H9 (cell line): ENCODE results near the gene TTLL1. TPM values are rescaled to one million over a fixed set of nuclear protein-coding genes. Genes with fewer than 3 reads are reported as not detected.

ENCODE experiments used
- DNase-seq: peaks from one replicate; pipeline ENCODE4 v3.0.0-alpha.2; 2017
- H2AFZ ChIP-seq: one replicate; pipeline ENCODE4 v1.6.1; 2013; ENCODE audit warnings: mild to moderate bottlenecking, low read length, control low read depth, moderate library complexity
- H2AK5ac ChIP-seq: 2 replicates; pipeline ENCODE4 v1.6.1; 2013; ENCODE audit warnings: low read length, control low read depth, mixed read lengths; ENCODE audit not compliant: insufficient read length
- H2BK120ac ChIP-seq: one replicate; pipeline ENCODE4 v1.6.1; 2013; ENCODE audit warnings: low read depth, mild to moderate bottlenecking, low read length, control low read depth, inconsistent platforms; ENCODE audit not compliant: poor library complexity, severe bottlenecking
- H2BK12ac ChIP-seq: 2 replicates; pipeline ENCODE4 v1.6.1; 2013; ENCODE audit warnings: low read length, control low read depth, mixed read lengths, low read depth; ENCODE audit not compliant: insufficient read length
- H2BK15ac ChIP-seq: 2 replicates; pipeline ENCODE4 v1.6.1; 2013; ENCODE audit warnings: low read depth, low read length, control low read depth
- H2BK20ac ChIP-seq: one replicate; pipeline ENCODE4 v1.6.1; 2013; ENCODE audit warnings: low read depth, mild to moderate bottlenecking, low read length, control low read depth, inconsistent platforms; ENCODE audit not compliant: poor library complexity, severe bottlenecking
- H2BK5ac ChIP-seq: 2 replicates; pipeline ENCODE4 v1.6.1; 2013; ENCODE audit warnings: low read length, control low read depth, mixed read lengths; ENCODE audit not compliant: insufficient read length
- H3K14ac ChIP-seq: 2 replicates; pipeline ENCODE4 v1.6.1; 2013; ENCODE audit warnings: low read length, control low read depth; ENCODE audit not compliant: insufficient read depth
- H3K18ac ChIP-seq: 2 replicates; pipeline ENCODE4 v1.6.1; 2013; ENCODE audit warnings: low read depth, mild to moderate bottlenecking, mixed read lengths, low read length, control low read depth; ENCODE audit not compliant: insufficient read length
- H3K23ac ChIP-seq: 2 replicates; pipeline ENCODE4 v1.6.1; 2013; ENCODE audit warnings: low read length, control low read depth, mixed read lengths, low read depth; ENCODE audit not compliant: insufficient read length
- H3K23me2 ChIP-seq: 2 replicates; pipeline ENCODE4 v1.6.1; 2013; ENCODE audit warnings: low read depth, mild to moderate bottlenecking, mixed read lengths, low read length, control low read depth; ENCODE audit not compliant: insufficient read length, poor library complexity, severe bottlenecking
- H3K27ac ChIP-seq: 2 replicates; pipeline ENCODE4 v1.5.1; 2013; ENCODE audit warnings: low read length, control low read depth, mixed read lengths, low read depth; ENCODE audit not compliant: insufficient read length
- H3K27me3 ChIP-seq: 2 replicates; pipeline ENCODE4 v1.6.1; 2013; ENCODE audit warnings: low read length, control low read depth, inconsistent platforms; ENCODE audit not compliant: insufficient read depth
- H3K4ac ChIP-seq: 2 replicates; pipeline ENCODE4 v1.6.1; 2013; ENCODE audit warnings: low read depth, mild to moderate bottlenecking, control low read depth, inconsistent platforms, low read length, moderate library complexity
- H3K4me1 ChIP-seq: 2 replicates; pipeline ENCODE4 v1.6.1; 2013; ENCODE audit warnings: low read length, control low read depth, inconsistent platforms; ENCODE audit not compliant: insufficient read depth
- H3K4me2 ChIP-seq: 2 replicates; pipeline ENCODE4 v1.6.1; 2013; ENCODE audit warnings: low read length, control low read depth, mixed read lengths; ENCODE audit not compliant: insufficient read length, insufficient read depth
- H3K56ac ChIP-seq: 2 replicates; pipeline ENCODE4 v1.6.1; 2013; ENCODE audit warnings: low read depth, mild to moderate bottlenecking, mixed read lengths, low read length, control low read depth; ENCODE audit not compliant: insufficient read length
- H3K79me1 ChIP-seq: 2 replicates; pipeline ENCODE4 v1.6.1; 2013; ENCODE audit warnings: low read depth, mild to moderate bottlenecking, moderate library complexity, low read length, control low read depth, inconsistent platforms; ENCODE audit not compliant: insufficient read depth, poor library complexity, severe bottlenecking
- H3K79me2 ChIP-seq: 2 replicates; pipeline ENCODE4 v1.6.1; 2013; ENCODE audit warnings: low read length, control low read depth, inconsistent platforms; ENCODE audit not compliant: insufficient read depth
- H3K9ac ChIP-seq: 2 replicates; pipeline ENCODE4 v1.6.1; 2013; ENCODE audit warnings: low read length, control low read depth, mixed read lengths; ENCODE audit not compliant: insufficient read length; ENCODE audit errors: extremely low read depth
- H3K9me3 ChIP-seq: one replicate; pipeline ENCODE4 v1.6.1; 2013; ENCODE audit warnings: low read depth, low read length, inconsistent platforms; ENCODE audit not compliant: control insufficient read depth
- H3T11ph ChIP-seq: one replicate; pipeline ENCODE4 v1.6.1; 2013; ENCODE audit warnings: mild to moderate bottlenecking, low read length, control low read depth, inconsistent platforms
- H4K20me1 ChIP-seq: one replicate; pipeline ENCODE4 v1.6.1; 2013; ENCODE audit not compliant: control insufficient read depth, insufficient read length, insufficient read depth
- H4K5ac ChIP-seq: 2 replicates; pipeline ENCODE4 v1.6.1; 2013; ENCODE audit warnings: low read depth, mild to moderate bottlenecking, mixed read lengths, low read length, control low read depth; ENCODE audit not compliant: insufficient read length
- H4K8ac ChIP-seq: replicated peaks from 2 replicates; pipeline ENCODE4 v1.6.1; 2013; ENCODE audit warnings: low read length, control low read depth, mixed read lengths, low read depth; ENCODE audit not compliant: insufficient read length
- H4K91ac ChIP-seq: 2 replicates; pipeline ENCODE4 v1.6.1; 2013; ENCODE audit warnings: low read depth, mild to moderate bottlenecking, moderate library complexity, mixed read lengths, low read length, control low read depth; ENCODE audit not compliant: insufficient read length
- H3K27ac Mint-ChIP-seq, 3 experiments: 2 replicates in 2 of 3; 3 replicates in 1 of 3; pipeline ENCODE4 v1.8.0; 2020 to 2021; ENCODE audit warnings: mixed read lengths in 3 of 3, mild to moderate bottlenecking in 1 of 3, moderate library complexity in 1 of 3
- H3K27me3 Mint-ChIP-seq: 2 replicates; pipeline ENCODE4 v1.8.0; 2021; ENCODE audit warnings: low read depth, mild to moderate bottlenecking, moderate library complexity, mixed read lengths
- H3K36me3 Mint-ChIP-seq, 3 experiments: 2 replicates in 2 of 3; 3 replicates in 1 of 3; pipeline ENCODE4 v1.8.0; 2020 to 2021; ENCODE audit warnings: low read depth in 3 of 3, mixed read lengths in 3 of 3; ENCODE audit not compliant: insufficient read depth in 1 of 3
- H3K4me1 Mint-ChIP-seq, 2 experiments: 2 replicates each; pipeline ENCODE4 v1.8.0; 2020; ENCODE audit warnings: mixed read lengths in 2 of 2
- H3K4me3 Mint-ChIP-seq, 2 experiments: 2 replicates in 1 of 2; 3 replicates in 1 of 2; pipeline ENCODE4 v1.8.0; 2020 to 2021; ENCODE audit warnings: mild to moderate bottlenecking in 2 of 2, mixed read lengths in 2 of 2, moderate library complexity in 1 of 2
- H3K9me3 Mint-ChIP-seq, 2 experiments: 2 replicates in 1 of 2; 3 replicates in 1 of 2; pipeline ENCODE4 v1.8.0; 2020; ENCODE audit warnings: mild to moderate bottlenecking in 2 of 2, mixed read lengths in 2 of 2, moderate library complexity in 1 of 2
- CTCF ChIP-seq: fragments of 200-600 bp; sonication (generic); conservative IDR thresholded peaks from 3 replicates; pipeline ENCODE4 v1.8.0; 2021; ENCODE audit warnings: antibody characterized with exemption, mild to moderate bottlenecking
- WGBS: extraction: QIAGEN DNeasy Blood & Tissue Kit; methylation state at CpG from one replicate; pipeline ENCODE4 v1.1.7; 2013; ENCODE audit warnings: missing lambda C conversion rate, low lambda C conversion rate, mixed read lengths; ENCODE audit not compliant: insufficient read length; ENCODE audit errors: extremely low coverage; 5-methylcytosine and 5-hydroxymethylcytosine counted together
- total RNA-seq: library from RNA; stranded (reverse); gene quantifications from 2 replicates; pipeline ENCODE4 v1.2.1, GENCODE V29; 2021

Gene TTLL1
- total RNA-seq, 1 experiment from 2014 or later, result 4.1 TPM

GRCh38 chr22:42994276-42994916, 94.8 kb downstream of the TTLL1 start:
- Histone ChIP-seq H3K27me3 (no peaks in the 10 kb centered on the region), H2BK120ac (no peak overlapping the region), H3K4me2 (no peak overlapping the region), H3K23ac (no peak overlapping the region), H3K18ac (no peak overlapping the region), H3K9ac (no peak overlapping the region), H2AFZ (no peak overlapping the region), H3K79me2 (peaks cover 38% of the 10 kb centered on the region; the same call in 1 of the 2 replicates), H4K91ac (no peak overlapping the region), H3K4me1 (peaks cover 11% of the 10 kb centered on the region), H4K8ac (no peak overlapping the region), H4K5ac (no peak overlapping the region), H2BK5ac (no peak overlapping the region), H2BK15ac (no peak overlapping the region), H3K23me2 (no peaks in the 10 kb centered on the region), H3K14ac (no peak overlapping the region), H3T11ph (no peak overlapping the region), H4K20me1 (no peaks in the 10 kb centered on the region), H3K27ac (no peak overlapping the region), H3K79me1 (peaks cover 8% of the 10 kb centered on the region), H3K56ac (no peak overlapping the region), H3K9me3 (no peaks in the 10 kb centered on the region), H2BK20ac (no peak overlapping the region), H3K4ac (no peak overlapping the region), H2BK12ac (no peak overlapping the region), H2AK5ac (no peak overlapping the region)
- Mint-ChIP-seq H3K9me3 (peaks cover 9 to 10% of the 10 kb centered on the region in 2 experiments), H3K36me3 (peaks cover 5 to 18% (median 13%) of the 10 kb centered on the region in 3 experiments), H3K27me3 (no peaks in the 10 kb centered on the region), H3K4me1 (peaks cover 26 to 27% of the 10 kb centered on the region in 2 experiments), H3K4me3 (no peak overlapping the region), H3K27ac (peak overlapping the region in 1 of 3 experiments; percentile 61; a peak in 2 of 7 replicates)
- no peak for TF ChIP-seq CTCF
- WGBS, result no CpG with 5 or more reads among the region's 12 CpGs
- no peak for DNase-seq
